HG03439 (cell line): ENCODE results near the gene TMEM219.

Source experiments
- ATAC-seq: cut with Tn5 transposase; IDR thresholded peaks from one replicate; pipeline ENCODE4 v1.9.1; 2021; ENCODE audit warnings: mild to moderate bottlenecking, moderate library complexity; ENCODE audit not compliant: unreplicated experiment

TMEM219 gene

GRCh38 chr16:29978564-29979270 lies 16.8 kb downstream of the TMEM219 start:
- no peak for ATAC-seq

DNA sequence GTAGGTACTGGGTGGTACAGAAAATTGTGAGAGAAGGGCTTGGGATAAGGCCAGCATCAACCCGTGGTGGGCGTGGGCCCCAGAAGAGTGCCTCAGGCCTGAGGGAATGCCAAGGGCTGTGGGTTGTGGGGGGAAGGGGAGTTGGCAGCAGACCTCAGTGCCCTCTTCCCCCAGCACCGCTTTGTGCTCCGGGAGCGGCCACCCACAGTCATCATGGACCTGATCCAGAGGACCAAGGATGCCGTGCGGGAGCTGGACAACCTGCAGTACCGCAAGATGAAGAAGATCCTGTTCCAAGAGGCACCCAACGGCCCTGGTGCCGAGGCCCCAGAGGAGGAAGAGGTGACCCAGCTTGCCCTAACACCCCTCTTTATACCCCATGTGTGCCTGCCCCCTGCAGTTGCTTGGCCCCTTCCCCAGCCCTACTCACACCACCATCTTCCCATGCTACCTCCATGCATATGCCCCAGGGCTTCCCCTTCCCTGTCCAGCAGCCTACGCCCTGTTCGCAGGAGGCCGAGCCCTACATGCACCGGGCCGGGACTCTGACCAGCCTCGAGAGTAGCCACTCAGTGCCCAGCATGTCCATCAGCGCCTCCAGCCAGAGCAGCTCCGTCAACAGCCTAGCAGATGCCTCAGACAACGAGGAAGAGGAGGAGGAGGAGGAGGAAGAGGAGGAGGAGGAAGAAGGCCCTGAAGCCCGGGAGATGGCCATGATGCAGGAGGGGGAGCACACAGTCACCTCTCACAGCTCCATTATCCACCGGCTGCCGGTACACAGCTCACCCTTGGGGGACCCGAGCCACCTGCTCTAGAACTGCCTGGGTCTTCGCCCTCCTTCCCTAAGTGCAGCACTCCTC lies 20.9 kb downstream of the TMEM219 start:
- ATAC-seq, result no peak

GRCh38 chr16:29983420-29984136 lies 21.7 kb downstream of the TMEM219 start:
- no peak for ATAC-seq

DNA sequence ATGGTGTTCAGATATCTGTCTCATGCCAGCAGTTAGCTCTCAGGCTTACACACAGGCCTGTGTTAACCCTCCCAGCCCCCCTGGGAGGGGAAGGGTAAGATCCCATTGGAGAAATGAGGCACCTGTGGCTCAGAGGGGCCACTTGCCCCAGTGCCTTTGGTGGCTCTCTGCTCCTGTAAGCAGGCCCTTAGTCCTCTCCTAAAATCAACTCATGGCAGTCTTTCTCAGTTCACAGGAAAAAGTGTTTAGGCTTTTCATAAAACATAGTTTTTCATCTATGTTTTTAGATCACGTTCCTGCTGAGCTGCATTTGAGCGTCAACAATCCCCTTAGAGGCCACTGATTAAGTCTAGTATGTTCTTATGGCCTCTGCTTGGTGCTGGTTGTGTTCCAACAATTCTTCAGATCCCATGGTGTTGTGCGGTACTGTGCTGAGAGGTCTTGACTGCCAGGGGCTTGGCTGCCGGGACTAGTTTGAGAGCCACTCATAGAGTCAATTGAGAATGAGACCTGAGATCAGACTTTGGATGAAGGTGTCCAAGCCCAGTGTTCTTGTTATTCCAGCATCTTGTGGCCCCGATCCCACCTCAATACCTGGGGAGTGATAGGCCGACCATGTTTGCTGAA lies 22.4 kb downstream of the TMEM219 start:
- ATAC-seq, result no peak

GRCh38 chr16:29984764-29985147 lies 22.9 kb downstream of the TMEM219 start:
- no peak for ATAC-seq

DNA sequence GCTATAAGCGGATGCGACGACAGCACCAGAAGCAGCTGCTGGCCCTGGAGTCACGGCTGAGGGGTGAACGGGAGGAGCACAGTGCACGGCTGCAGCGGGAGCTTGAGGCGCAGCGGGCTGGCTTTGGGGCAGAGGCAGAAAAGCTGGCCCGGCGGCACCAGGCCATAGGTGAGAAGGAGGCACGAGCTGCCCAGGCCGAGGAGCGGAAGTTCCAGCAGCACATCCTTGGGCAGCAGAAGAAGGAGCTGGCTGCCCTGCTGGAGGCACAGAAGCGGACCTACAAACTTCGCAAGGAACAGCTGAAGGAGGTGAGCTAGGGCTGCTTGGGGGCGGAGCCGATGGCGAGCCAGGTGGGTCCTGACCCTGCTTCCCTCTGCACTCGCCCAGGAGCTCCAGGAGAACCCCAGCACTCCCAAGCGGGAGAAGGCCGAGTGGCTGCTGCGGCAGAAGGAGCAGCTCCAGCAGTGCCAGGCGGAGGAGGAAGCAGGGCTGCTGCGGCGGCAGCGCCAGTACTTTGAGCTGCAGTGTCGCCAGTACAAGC lies 23.5 kb downstream of the TMEM219 start:
- ATAC-seq, result no peak

GRCh38 chr16:29986231-29986630 lies 24.4 kb downstream of the TMEM219 start:
- ATAC-seq, result no peak

- no peak for ATAC-seq
Measured at GRCh38 chr16:29986931-29987330, 25.1 kb downstream of the TMEM219 start.

DNA sequence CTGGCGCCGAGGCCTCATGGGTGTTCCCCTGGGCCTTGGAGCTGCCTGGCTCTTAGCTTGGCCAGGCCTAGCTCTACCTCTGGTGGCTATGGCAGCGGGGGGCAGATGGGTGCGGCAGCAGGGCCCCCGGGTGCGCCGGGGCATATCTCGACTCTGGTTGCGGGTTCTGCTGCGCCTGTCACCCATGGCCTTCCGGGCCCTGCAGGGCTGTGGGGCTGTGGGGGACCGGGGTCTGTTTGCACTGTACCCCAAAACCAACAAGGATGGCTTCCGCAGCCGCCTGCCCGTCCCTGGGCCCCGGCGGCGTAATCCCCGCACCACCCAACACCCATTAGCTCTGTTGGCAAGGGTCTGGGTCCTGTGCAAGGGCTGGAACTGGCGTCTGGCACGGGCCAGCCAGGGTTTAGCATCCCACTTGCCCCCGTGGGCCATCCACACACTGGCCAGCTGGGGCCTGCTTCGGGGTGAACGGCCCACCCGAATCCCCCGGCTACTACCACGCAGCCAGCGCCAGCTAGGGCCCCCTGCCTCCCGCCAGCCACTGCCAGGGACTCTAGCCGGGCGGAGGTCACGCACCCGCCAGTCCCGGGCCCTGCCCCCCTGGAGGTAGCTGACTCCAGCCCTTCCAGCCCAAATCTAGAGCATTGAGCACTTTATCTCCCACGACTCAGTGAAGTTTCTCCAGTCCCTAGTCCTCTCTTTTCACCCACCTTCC lies 25.6 kb downstream of the TMEM219 start:
- no peak for ATAC-seq

DNA sequence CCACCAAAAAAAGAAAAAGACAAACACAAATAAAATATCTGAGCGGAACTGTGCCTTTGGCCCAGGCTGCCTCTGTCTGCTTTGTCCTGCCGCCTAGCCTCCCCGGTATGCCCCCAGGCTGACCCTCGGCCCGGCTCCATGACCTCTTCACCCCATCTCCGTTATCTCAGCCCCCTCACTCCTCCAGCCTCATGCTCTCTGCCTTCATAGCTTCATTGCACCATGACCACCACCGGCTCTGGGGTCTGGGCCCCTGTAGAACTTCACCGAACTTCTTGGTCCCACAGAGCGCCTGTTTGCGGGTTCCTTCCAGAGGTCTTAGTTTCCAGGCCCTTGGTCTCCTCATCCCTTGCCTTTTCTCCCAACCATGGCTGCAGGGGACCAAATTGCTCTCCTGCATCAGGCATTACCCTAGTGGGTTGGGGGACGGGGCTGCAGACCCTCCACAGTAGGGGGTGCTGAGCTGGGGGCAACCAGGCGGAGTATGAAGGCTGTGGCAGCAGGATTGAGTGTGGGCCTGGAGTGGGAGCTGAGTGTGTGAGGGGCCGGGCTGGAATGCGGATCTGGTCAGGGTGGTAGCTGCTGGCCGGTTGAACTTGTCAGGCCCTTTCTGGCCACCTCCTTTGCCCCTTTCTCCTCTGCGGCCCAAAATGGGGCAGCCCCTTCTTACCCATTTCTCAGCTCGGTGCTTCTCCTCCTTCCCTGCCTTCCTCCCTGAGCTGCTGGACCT lies 26.6 kb downstream of the TMEM219 start:
- no peak for ATAC-seq

GRCh38 chr16:29989111-29989858 lies 27.4 kb downstream of the TMEM219 start:
- ATAC-seq, result no peak

DNA sequence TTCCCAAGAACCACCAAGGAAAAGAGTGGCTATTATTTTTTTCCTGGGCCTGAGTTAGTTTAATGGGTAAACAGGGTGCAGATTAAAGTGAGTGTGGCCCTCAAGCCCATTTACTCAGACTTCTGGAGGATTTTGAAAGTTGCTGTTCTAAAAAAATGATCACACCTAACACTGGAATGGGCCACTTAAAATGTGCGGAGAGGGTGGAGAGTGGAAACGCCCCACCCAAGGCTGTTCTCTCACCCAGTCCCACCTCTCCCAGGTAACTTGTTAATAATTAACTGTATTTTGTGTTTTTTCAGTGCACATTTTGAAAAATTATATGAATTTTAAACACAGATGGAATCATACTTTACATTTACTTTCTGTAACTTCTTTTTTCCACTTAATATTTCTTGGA lies 28.2 kb downstream of the TMEM219 start:
- ATAC-seq, result no peak

DNA sequence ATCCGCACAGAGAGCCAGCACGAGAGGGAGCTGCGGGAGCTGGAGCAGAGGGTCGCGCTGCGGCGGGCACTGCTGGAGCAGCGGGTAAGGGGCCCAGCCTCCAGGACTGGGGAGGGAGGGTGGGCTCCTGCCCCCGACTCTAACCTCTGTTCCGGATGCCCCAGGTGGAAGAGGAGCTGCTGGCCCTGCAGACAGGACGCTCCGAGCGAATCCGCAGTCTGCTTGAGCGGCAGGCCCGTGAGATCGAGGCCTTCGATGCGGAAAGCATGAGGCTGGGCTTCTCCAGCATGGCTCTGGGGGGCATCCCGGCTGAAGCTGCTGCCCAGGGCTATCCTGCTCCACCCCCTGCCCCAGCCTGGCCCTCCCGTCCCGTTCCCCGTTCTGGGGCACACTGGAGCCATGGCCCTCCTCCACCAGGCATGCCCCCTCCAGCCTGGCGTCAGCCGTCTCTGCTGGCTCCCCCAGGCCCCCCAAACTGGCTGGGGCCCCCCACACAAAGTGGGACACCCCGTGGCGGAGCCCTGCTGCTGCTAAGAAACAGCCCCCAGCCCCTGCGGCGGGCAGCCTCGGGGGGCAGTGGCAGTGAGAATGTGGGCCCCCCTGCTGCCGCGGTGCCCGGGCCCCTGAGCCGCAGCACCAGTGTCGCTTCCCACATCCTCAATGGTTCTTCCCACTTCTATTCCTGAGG lies 29.1 kb downstream of the TMEM219 start:
- ATAC-seq, result no peak

- ATAC-seq, result no peak
Measured at GRCh38 chr16:29991571-29991904, 29.7 kb downstream of the TMEM219 start.

DNA sequence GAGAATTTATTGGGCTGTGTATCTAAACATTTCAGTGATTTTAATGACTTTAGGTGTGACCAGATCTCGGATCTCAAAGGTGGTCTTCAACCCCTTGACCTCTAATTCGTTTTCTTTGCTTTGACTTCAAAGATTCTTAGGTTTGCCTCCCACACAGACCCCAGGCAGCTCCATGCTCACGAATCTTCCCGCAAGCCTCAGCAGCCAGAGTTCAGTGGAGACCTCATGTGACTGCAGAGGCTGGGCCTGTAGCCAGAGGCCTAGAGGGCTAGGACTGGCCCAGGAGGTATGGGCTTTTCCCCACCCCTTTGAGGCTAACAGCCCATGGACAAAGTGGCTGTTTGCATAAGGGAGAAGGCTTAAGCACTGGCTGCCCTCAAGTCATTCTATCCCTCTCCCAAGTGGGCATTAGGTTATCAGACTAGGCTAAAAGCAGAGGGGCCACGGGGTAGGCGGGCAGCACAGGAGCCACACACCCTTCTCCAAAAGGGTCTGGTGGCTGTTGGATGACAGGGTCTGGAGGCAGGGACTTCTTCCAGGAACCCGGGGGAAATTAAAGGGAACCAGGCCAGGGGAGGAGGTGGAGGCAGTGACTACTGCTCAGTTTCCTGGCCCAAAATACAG lies 30.6 kb downstream of the TMEM219 start:
- ATAC-seq, result no peak

DNA sequence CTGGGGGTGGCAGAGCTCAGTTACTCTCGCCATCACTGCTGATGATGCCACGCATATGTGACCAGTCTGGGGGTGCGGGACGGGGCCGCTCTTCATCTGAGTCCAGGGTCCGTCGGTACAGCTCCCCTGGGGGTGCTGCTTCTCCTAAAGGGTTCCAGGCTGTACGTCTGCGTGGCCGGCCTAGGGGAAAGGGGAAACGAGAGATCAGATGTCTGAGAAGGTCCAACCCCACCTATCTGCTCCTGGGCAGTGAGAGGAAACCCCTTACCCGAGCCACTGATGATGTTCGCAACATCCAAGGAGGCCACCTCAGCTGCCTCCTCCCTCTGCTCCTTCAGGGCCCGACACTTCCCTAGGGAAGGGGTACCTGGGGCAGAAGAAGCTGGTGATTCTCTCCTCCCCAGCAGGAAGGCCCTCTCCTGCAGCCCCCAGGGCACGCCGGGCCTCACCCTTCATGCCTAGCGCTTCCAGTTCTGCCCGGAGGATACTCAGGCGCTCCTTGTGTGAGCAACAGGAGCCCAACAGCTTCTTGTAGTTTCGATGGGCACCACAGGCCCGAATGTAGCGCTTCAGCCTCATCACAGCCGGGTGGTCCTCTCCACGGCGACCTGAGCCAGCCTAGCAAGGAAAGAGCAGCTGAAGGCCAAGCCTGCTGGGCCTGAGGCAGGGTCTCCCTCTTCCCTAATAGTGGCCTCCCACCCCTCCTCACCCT lies 31.5 kb downstream of the TMEM219 start:
- ATAC-seq, result no peak

DNA sequence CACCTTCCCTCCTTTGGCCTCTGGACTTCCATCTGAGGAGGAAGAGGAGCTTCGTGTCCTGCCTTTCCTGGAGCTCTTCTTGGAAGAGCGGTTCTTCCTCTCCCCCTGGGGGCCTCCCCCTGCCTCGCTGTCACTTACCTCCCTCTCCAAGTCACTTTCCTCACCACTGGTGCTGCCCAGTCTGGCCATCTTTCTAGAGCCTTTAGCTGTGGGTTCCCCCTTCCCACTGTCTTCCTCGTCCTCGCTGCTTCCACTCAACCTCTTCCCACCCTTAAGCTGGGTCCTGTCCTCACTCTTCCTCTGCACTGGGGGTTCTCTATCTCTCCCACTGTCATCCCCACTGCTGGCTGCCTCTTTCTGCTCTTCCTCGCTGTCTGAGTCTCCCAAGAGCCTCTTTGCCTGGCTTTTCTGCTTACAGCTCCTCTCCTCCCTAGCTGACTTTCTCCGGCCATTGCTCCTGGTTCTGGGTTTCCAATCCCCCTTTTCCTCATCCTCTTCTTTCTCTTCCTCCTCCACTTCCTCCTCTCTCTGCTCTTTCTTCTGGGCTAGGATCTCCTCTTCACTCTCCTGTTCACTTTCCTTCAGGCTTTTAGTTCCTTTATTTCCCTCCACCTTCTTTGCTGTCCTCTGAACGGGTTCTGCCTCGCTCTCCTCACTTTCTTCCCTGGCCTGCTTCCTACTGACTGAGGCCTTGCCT lies 32.2 kb downstream of the TMEM219 start:
- ATAC-seq, result no peak
